IPS-NIHi7 (cell line): ENCODE measurements around the gene SNX8.

ENCODE experiments used
- DNase-seq: peaks from one replicate; pipeline ENCODE4 v3.0.0; 2012; ENCODE audit warnings: mixed read lengths; ENCODE audit errors: extremely low spot score

Gene SNX8

GRCh38 chr7:2223321-2223720 lies 90.9 kb downstream of the SNX8 start:
- DNase-seq: no peak

GRCh38 chr7:2222516-2222915 lies 91.7 kb downstream of the SNX8 start:
- no peak for DNase-seq

DNA sequence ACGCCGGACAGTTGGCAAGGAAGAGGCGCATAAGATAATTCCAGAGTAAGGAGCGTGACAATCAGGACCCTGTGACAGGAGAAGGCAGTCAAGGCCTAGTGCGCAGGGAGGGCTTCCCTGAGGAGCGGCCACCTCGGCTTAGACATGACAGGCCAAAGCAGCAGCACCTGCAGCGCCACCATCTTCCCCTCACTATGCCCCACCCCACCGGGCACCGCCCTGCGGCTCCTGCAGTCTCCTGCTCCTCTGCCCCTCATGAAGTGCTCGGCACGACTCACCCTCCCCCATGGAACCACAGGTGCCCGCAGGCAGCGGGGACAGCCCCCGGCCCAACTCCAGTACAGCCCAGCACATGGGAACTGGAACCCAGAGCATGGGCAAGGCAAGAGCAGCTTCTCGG lies 93.3 kb downstream of the SNX8 start:
- DNase-seq: no peak

GRCh38 chr7:2220506-2220905 lies 93.7 kb downstream of the SNX8 start:
- DNase-seq: no peak

GRCh38 chr7:2220030-2220429 lies 94.2 kb downstream of the SNX8 start:
- no peak for DNase-seq

DNA sequence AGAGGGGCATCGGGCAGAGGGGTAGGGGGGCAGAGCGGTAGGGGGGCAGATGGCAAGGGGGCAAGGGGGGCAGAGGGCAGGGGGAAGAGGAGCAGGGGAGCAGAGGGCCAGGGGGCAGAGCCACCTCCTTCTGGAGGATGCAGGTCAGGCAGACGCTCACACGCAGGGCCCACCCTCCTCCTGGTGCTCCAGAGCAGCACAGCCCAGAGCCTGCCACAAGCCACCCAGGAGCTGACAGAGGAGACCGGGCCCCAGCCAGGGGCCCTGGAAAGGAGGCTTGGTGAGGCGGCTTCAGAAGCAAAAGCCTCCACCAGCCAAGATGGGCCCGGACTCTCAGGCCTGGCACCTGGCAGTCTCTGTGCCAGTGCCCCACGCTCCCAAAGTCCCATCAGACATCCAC lies 94.6 kb downstream of the SNX8 start:
- DNase-seq: no peak

- no peak for DNase-seq
These were observed 95.1 kb downstream of the SNX8 start for GRCh38 chr7:2219136-2219535.

DNA sequence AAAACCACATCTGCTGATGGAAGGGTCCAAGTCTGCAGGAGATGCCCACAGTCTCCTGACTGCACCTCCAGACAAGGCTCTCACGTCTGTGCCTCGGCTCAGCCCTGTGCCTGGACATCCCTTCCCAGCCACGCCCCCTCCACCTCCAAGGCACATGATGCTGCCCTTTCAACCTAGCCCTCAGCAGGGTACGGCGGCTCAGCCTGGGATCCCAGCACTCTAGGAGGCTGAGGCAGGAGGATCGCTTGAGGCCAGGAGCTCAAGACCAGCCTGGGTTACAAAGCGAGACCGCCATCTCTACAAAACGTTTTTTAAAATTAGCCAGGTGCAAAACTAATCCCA lies 95.8 kb downstream of the SNX8 start:
- DNase-seq: no peak

DNA sequence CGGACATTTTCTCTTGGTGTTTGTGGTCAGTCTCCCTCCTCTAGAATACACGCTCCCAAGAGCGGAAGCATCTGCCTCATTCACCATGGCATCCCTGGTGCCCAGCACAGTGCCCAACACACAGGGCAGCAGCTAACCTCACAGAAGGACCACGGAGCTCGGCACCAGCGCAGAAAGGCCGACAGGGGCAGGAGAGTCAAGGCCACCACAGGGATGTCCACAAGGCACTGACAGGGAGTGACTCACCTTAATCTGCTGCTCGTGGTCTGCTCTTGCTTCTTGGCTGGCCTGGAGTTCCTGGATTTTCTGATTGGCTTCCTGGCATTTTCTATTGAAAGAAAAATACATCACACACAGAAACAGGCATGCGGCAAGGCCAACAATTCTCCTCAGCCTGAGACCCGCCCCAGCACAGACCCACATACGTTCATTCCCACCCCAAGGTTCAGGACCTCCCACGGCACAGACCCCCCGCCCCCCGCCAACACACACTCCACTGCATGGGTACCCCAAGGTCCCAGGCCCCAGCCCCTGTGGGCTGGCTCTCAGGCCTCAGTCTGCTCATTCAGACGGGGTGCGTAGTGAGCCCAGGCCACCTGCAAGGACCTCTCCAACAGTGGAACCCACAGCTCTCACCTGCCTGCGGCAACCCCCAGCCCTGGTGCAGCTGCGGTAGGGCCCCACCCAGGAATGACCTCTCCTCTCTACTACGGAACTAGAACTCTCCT lies 96.4 kb downstream of the SNX8 start:
- DNase-seq: no peak

DNA sequence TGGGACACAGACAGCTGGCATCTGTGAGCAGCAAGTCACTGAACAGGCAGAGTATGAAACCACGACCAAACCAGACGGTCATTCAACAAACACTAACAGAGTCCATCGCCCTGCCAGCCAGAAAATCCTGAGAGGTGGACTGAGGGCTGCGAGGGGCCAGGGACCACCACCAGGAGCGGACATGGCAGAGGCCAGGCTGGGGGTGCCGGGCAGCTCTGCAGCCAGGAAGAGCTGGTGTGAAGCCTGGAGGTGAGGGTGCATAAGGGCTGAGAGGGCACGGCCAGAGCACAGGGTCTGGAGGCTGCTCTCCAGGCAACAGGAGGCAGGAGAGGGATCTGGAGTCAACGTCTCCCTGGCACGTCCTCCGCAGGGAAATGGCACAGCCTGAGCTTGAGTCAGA lies 97.0 kb downstream of the SNX8 start:
- no peak for DNase-seq

GRCh38 chr7:2215851-2216250 lies 98.4 kb downstream of the SNX8 start:
- no peak for DNase-seq

GRCh38 chr7:2214636-2215035 lies 99.6 kb downstream of the SNX8 start:
- no peak for DNase-seq

DNA sequence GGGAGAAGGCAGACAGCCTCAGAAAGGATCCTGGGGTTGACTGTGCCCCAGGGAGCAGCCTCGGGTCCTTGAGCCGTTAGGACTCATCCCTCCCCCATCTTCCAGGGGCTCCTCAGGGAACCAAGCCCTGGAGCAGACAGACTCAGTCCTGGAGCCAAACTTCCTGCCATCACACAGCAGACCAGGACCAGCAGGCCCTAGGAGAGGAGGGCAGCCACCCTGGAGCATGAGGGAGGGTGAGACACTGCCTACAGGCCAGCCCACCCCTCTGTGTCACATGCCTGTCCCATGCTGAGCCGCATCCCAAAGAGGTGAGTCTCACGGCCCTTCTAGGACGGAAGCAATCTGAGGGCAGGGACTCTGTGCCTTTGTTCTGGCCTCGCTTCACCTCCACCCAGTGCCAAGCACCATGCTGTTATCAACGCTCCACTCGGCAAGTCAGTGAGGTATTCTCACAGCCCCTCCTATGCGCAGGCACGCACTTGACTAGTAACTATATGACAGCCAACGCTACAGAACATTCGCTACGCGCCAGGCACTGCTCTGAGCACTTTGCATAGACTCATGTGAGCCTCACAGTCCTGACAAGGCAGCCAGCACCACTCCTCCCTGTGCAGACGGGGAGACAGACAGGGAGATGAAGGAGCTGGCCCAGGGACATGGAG lies 100.6 kb downstream of the SNX8 start:
- DNase-seq: no peak

DNA sequence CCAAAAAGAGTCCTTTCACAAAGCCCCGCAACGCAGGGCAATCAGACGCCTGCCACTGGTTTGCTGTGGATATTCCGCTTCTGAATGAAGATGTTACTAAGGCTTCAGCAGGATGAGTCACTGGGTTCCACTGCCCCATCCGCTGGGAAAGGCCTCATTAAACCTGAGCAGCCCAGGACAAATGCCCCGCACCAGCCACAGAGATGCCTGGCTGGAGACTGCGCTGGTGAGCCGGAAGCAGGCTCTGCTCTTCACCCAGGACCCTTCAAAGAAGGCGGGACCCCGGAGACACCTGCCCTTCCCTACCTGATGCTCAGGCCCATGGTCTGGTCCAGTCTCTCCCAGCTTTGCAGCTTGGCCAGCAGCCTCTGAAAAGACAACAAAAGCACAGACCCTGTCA lies 101.3 kb downstream of the SNX8 start:
- no peak for DNase-seq

GRCh38 chr7:2211926-2212325 lies 102.3 kb downstream of the SNX8 start:
- no peak for DNase-seq

DNA sequence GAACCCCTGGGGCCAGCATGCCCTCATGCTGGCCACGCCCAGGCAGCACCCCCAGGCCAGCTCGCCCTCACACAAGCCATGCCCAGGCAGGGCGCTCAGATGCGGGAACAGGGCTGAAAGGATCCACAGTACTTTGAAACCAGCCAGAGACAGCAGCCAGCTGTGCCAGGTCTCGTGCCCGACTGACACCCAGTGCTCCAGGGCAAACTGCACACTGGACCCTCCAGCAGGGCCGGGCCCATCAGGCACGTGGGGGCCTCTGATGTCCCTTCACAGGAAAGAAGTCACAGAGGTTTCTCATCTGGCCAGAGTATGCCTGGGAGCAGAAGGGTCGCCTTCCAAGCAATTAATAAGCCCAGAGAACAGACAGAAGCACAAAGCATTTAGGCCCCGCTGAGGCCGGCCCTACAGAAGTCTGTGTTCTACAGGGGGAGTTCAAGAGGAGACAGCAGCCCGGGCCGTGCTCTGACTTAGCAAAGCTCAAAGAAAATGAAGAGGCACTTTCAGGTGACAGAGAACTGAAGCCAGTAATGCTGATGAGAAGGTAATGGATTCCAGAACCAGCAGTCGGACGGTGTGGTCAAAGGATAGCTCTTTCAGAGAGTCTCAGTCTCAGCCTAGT lies 102.9 kb downstream of the SNX8 start:
- no peak for DNase-seq

DNA sequence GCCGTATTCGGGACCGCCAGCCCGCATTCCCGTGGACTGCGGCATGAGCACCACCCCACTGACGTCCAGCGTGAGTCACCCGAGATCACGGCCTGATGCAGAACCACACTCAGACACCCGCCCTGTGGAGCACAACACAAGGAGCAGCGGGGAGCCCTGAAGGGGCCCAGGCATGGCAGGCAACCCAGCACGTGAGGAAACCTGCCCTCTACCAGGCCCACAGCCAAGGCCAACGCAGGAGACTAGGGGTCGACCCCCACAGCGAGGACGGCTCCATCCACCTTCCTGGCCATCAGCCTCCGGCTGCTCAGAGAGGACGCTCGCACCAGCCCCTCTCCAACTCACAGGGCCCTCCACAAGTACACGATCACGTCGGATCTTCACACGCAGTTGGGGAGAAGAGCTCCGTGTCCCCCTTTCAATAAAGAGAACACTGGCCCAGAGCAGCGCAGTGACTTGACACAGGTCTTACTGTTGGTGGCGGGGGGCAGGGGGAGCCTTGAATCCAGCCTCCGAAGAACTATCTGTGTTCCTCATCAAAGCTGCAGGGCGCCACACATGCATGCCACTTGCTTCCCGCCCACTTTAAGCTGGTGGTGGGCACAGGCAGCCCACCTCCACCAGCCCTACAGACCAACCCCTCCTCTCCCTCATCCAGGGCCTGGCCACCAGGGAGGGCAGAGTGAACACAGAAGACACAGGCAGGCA lies 103.5 kb downstream of the SNX8 start:
- no peak for DNase-seq

GRCh38 chr7:2209961-2210323 lies 104.3 kb downstream of the SNX8 start:
- no peak for DNase-seq

- peak; percentile 91 for DNase-seq
These were observed 104.9 kb downstream of the SNX8 start for GRCh38 chr7:2209146-2209960.

- no peak for DNase-seq
These were observed 105.5 kb downstream of the SNX8 start for GRCh38 chr7:2208712-2209111.

- DNase-seq: no peak
These were observed 109.0 kb downstream of the SNX8 start for GRCh38 chr7:2205036-2205780.
